ENCODE data around the gene ITGA4.

Gene ITGA4

GRCh38 chr2:181457741-181458425 lies 697 bp downstream of the ITGA4 start:
- peak; percentile 6 for DNase-seq (ENCODE audit: low spot score)
- no peak for FAIRE-seq

GRCh38 chr2:181458871-181459270 lies 1.7 kb downstream of the ITGA4 start:
- FAIRE-seq, result no peak
- DNase-seq (ENCODE audit: low spot score), result no peak

- DNase-seq (ENCODE audit: low spot score), result no peak
Observed at GRCh38 chr2:181459621-181460021, 2.4 kb downstream of the ITGA4 start.

GRCh38 chr2:181461056-181461997 lies 4.1 kb downstream of the ITGA4 start:
- FAIRE-seq, result no peak
- DNase-seq (ENCODE audit: low spot score), result no peak

More at GRCh38 chr2:181459621-181460021, 2.4 kb downstream of the ITGA4 start:
- no peak for FAIRE-seq

- DNase-seq (ENCODE audit: low spot score), result no peak
- no peak for FAIRE-seq
Observed at GRCh38 chr2:181462033-181462432, 4.8 kb downstream of the ITGA4 start.

GRCh38 chr2:181463588-181463987 lies 6.4 kb downstream of the ITGA4 start:
- DNase-seq (ENCODE audit: low spot score) (no peak), FAIRE-seq (no peak)

- FAIRE-seq (no peak), DNase-seq (ENCODE audit: low spot score) (no peak)
Observed at GRCh38 chr2:181464966-181465365, 7.8 kb downstream of the ITGA4 start.

- DNase-seq (ENCODE audit: low spot score), result no peak
- no peak for FAIRE-seq
Observed at GRCh38 chr2:181465676-181466375, 8.6 kb downstream of the ITGA4 start.

GRCh38 chr2:181466661-181467576 lies 9.7 kb downstream of the ITGA4 start:
- peak; percentile 11 for DNase-seq (ENCODE audit: low spot score)
- FAIRE-seq, result no peak

GRCh38 chr2:181467966-181468707 lies 11.0 kb downstream of the ITGA4 start:
- DNase-seq (ENCODE audit: low spot score) (no peak), FAIRE-seq (no peak)

- FAIRE-seq, result no peak
- DNase-seq (ENCODE audit: low spot score), result no peak
Observed at GRCh38 chr2:181468811-181469210, 11.6 kb downstream of the ITGA4 start.

- DNase-seq (ENCODE audit: low spot score) (no peak), FAIRE-seq (no peak)
Observed at GRCh38 chr2:181471226-181471625, 14.0 kb downstream of the ITGA4 start.

GRCh38 chr2:181471783-181472182 lies 14.6 kb downstream of the ITGA4 start:
- no peak for FAIRE-seq
- DNase-seq (ENCODE audit: low spot score), result no peak

GRCh38 chr2:181472990-181473389 lies 15.8 kb downstream of the ITGA4 start:
- DNase-seq (ENCODE audit: low spot score) (no peak), FAIRE-seq (no peak)

- no peak for FAIRE-seq
Observed at GRCh38 chr2:181474222-181474881, 17.2 kb downstream of the ITGA4 start.

GRCh38 chr2:181483211-181483610 lies 26.0 kb downstream of the ITGA4 start:
- FAIRE-seq, result no peak
- no peak for DNase-seq (ENCODE audit: low spot score)

More at GRCh38 chr2:181474222-181474881, 17.2 kb downstream of the ITGA4 start:
- DNase-seq (ENCODE audit: low spot score), result no peak

GRCh38 chr2:181483876-181484275 lies 26.7 kb downstream of the ITGA4 start:
- no peak for FAIRE-seq

GRCh38 chr2:181484851-181485637 lies 27.9 kb downstream of the ITGA4 start:
- no peak for FAIRE-seq
- DNase-seq (ENCODE audit: low spot score), result no peak

More at GRCh38 chr2:181483876-181484275, 26.7 kb downstream of the ITGA4 start:
- no peak for DNase-seq (ENCODE audit: low spot score)

GRCh38 chr2:181485638-181485946 lies 28.4 kb downstream of the ITGA4 start:
- FAIRE-seq, result no peak
- no peak for DNase-seq (ENCODE audit: low spot score)

Measured in urothelium cell line (cell line).